K562 (cell line): Measurements from ENCODE around the gene LRRC47.

ENCODE experiments used
- BRF1 ChIP-seq: IDR thresholded peaks from 3 replicates; pipeline ENCODE4 v1.6.1; 2011; ENCODE audit warnings: borderline replicate concordance, mild to moderate bottlenecking; ENCODE audit not compliant: insufficient read length; ENCODE audit errors: extremely low read depth
- KDM1A ChIP-seq, 2 experiments: fragments of 450-650 bp; IDR thresholded peaks; 2 replicates each; pipeline ENCODE4 v1.6.1; 2016; ENCODE audit warnings: mild to moderate bottlenecking in 2 of 2
- ZNF589 ChIP-seq: fragments of 200-800 bp; sonication (Bioruptor generic); IDR thresholded peaks from 2 replicates; pipeline ENCODE4 v1.6.1; 2016; ENCODE audit warnings: low read depth, missing genetic modification characterization, missing compliant biosample characterization
- ZZZ3 ChIP-seq: fragments of 450-650 bp; IDR thresholded peaks from 2 replicates; pipeline ENCODE4 v1.6.1; 2016; ENCODE audit warnings: antibody characterized with exemption, mild to moderate bottlenecking, moderate library complexity
- TF ChIP-seq, protein P1 (sequence below), 2 experiments: IDR thresholded peaks; 2 replicates each; pipeline ENCODE4 v1.6.1; 2011; ENCODE audit warnings: borderline replicate concordance in 1 of 2, control low read depth in 1 of 2, low read depth in 1 of 2, low read length in 1 of 2, mild to moderate bottlenecking in 1 of 2, mixed read lengths in 1 of 2, moderate library complexity in 1 of 2; ENCODE audit not compliant: insufficient read depth in 1 of 2, insufficient read length in 1 of 2, poor library complexity in 1 of 2, severe bottlenecking in 1 of 2; ENCODE audit errors: extremely low read depth in 1 of 2
- TF ChIP-seq, protein P2 (sequence below), 2 experiments: fragments of 450-650 bp in 1 of 2; IDR thresholded peaks; 2 replicates each; pipeline ENCODE4 v1.6.1; 2011 to 2017; ENCODE audit warnings: low read depth in 2 of 2, antibody characterized with exemption in 1 of 2, borderline replicate concordance in 1 of 2, low read length in 1 of 2, mild to moderate bottlenecking in 1 of 2, mixed read lengths in 1 of 2; ENCODE audit not compliant: control insufficient read depth in 1 of 2
- TF ChIP-seq, protein P3 (sequence below), 3 experiments: IDR thresholded peaks in 2 of 3; conservative IDR thresholded peaks in 1 of 3; 2 replicates each; pipeline ENCODE4 v1.5.1; 2011 to 2012; ENCODE audit warnings: low read length in 3 of 3, mild to moderate bottlenecking in 3 of 3, control low read depth in 2 of 3, improper control_type of control experiment in 1 of 3, inconsistent platforms in 1 of 3, low read depth in 1 of 3, mixed read lengths in 1 of 3, moderate library complexity in 1 of 3; ENCODE audit not compliant: insufficient read depth in 2 of 3

DNA sequence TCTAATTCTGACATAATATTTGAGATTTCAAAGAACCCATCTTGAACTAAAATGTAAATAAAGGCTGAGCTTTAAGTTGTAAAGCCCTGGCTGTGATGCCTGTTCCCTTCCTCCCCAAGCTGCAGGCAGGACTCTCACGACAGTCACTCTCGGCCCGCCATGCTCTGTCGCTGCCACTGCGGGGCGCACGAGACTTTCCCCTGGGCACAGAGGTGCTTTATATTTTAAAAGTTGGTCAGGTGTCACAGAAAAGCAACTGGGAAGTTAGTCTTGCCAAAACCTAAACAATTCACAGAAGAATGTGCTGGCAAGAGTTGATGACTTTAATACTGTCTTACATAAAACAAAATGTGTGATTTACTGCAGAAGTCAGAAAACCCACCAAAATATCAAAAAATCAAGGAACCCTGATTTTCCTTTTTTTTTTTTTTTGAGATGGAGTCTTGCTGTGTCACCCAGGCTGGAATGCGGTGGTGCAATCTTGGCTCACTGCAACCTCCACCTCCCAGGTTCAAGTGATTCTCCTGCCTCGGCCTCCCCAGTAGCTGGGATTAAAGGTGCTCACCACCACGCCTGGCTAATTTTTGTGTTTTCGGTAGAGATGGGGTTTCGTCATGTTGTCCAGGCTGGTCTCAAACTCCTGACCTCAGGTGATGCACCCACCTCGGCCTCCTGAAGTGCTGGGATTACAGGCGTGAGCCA lies 10.7 kb downstream of the LRRC47 start:
- TF ChIP-seq, protein P1, sequence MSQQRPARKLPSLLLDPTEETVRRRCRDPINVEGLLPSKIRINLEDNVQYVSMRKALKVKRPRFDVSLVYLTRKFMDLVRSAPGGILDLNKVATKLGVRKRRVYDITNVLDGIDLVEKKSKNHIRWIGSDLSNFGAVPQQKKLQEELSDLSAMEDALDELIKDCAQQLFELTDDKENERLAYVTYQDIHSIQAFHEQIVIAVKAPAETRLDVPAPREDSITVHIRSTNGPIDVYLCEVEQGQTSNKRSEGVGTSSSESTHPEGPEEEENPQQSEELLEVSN (IDR thresholded peaks at IDR 0.05; ENCODE audit: borderline replicate concordance in 1 of 2, extremely low read depth in 1 of 2, insufficient read depth in 1 of 2, insufficient read length in 1 of 2, low read depth in 1 of 2, low read length in 1 of 2, poor library complexity in 1 of 2, severe bottlenecking in 1 of 2), result no peak
- TF ChIP-seq, protein P2, sequence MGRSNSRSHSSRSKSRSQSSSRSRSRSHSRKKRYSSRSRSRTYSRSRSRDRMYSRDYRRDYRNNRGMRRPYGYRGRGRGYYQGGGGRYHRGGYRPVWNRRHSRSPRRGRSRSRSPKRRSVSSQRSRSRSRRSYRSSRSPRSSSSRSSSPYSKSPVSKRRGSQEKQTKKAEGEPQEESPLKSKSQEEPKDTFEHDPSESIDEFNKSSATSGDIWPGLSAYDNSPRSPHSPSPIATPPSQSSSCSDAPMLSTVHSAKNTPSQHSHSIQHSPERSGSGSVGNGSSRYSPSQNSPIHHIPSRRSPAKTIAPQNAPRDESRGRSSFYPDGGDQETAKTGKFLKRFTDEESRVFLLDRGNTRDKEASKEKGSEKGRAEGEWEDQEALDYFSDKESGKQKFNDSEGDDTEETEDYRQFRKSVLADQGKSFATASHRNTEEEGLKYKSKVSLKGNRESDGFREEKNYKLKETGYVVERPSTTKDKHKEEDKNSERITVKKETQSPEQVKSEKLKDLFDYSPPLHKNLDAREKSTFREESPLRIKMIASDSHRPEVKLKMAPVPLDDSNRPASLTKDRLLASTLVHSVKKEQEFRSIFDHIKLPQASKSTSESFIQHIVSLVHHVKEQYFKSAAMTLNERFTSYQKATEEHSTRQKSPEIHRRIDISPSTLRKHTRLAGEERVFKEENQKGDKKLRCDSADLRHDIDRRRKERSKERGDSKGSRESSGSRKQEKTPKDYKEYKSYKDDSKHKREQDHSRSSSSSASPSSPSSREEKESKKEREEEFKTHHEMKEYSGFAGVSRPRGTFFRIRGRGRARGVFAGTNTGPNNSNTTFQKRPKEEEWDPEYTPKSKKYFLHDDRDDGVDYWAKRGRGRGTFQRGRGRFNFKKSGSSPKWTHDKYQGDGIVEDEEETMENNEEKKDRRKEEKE (IDR thresholded peaks at IDR 0.05; ENCODE audit: borderline replicate concordance in 1 of 2, control insufficient read depth in 1 of 2, low read depth in 2 of 2, low read length in 1 of 2), result no peak
- TF ChIP-seq BRF1 (no peak), ZNF589 (CRISPR knock-in tag) (no peak), KDM1A (IDR thresholded peaks at IDR 0.05) (no peak), ZZZ3 (no peak)
- TF ChIP-seq, protein P3, sequence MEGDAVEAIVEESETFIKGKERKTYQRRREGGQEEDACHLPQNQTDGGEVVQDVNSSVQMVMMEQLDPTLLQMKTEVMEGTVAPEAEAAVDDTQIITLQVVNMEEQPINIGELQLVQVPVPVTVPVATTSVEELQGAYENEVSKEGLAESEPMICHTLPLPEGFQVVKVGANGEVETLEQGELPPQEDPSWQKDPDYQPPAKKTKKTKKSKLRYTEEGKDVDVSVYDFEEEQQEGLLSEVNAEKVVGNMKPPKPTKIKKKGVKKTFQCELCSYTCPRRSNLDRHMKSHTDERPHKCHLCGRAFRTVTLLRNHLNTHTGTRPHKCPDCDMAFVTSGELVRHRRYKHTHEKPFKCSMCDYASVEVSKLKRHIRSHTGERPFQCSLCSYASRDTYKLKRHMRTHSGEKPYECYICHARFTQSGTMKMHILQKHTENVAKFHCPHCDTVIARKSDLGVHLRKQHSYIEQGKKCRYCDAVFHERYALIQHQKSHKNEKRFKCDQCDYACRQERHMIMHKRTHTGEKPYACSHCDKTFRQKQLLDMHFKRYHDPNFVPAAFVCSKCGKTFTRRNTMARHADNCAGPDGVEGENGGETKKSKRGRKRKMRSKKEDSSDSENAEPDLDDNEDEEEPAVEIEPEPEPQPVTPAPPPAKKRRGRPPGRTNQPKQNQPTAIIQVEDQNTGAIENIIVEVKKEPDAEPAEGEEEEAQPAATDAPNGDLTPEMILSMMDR (IDR thresholded peaks at IDR 0.05 in 2 of 3, conservative IDR thresholded peaks at IDR 0.05 in 1 of 3; ENCODE audit: insufficient read depth in 2 of 3, low read depth in 1 of 3, low read length in 3 of 3), result peak; percentile 88 to 96 (median 91)
